Measurements from ENCODE around the gene SIVA1. TPM values are rescaled to one million over a fixed set of nuclear protein-coding genes. Genes with fewer than 3 reads are reported as not detected.

SIVA1 gene
- total RNA-seq, 2 donors from 2014 or later: 218 to 320 TPM

DNA sequence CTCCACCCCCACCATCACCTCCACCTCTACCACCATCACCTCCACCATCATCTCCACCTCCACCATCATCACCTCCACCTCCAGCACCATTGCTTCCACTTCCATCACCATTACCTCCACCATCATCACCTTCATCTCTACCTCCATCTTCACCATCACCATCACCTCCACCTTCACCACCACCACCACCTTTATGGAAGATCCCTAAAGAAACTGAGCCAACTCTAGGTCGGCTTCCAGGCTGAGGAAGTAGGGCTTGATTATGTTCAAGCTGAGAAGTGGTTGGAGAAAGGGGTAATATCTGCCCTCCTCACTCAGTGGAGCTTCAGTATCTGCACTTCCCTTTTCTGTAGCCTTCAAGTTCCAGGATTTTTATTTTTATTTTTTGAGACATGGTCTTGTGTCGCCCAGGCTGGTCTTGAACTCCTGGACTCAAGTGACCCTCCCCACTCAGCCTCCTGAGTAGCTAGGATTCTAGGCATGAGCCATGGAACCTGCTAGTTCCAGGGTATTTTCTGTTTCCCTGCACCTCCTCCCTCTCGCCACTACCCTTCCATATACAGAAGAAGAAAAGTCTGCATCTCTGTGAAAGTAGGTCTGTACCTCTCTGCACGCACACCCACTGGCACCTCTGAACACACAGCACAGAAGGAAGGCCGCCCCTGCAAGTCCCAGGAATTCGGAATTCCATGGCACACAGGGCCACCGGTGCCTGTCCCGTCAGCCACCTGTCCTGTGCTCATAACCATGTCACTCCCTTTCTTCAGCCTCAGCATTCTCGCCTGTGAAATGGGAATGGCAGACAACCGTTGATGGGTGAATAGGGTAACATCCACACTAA lies 53.9 kb downstream of the SIVA1 start:
- H3K9me3 ChIP-seq: no peaks in the 10 kb centered on the region
- peaks cover 1 to 21% of the 10 kb centered on the region in 2 donors for H3K4me1 ChIP-seq (ENCODE audit: control insufficient read depth in 1 of 2, low read depth in 2 of 2)
- no peak overlapping the region for H3K27ac ChIP-seq
- ATAC-seq (ENCODE audit: insufficient number of reproducible peaks, low FRiP score, low read depth): no peak
- no peak overlapping the region for H3K4me3 ChIP-seq
- TF ChIP-seq, protein P1, sequence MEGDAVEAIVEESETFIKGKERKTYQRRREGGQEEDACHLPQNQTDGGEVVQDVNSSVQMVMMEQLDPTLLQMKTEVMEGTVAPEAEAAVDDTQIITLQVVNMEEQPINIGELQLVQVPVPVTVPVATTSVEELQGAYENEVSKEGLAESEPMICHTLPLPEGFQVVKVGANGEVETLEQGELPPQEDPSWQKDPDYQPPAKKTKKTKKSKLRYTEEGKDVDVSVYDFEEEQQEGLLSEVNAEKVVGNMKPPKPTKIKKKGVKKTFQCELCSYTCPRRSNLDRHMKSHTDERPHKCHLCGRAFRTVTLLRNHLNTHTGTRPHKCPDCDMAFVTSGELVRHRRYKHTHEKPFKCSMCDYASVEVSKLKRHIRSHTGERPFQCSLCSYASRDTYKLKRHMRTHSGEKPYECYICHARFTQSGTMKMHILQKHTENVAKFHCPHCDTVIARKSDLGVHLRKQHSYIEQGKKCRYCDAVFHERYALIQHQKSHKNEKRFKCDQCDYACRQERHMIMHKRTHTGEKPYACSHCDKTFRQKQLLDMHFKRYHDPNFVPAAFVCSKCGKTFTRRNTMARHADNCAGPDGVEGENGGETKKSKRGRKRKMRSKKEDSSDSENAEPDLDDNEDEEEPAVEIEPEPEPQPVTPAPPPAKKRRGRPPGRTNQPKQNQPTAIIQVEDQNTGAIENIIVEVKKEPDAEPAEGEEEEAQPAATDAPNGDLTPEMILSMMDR (IDR thresholded peaks at IDR 0.05): no peak
- H3K36me3 ChIP-seq: no peaks in the 10 kb centered on the region
- DNase-seq (ENCODE audit: low spot score): no peak
- no peaks in the 10 kb centered on the region for H3K27me3 ChIP-seq (replicated peaks; ENCODE audit: insufficient read depth)

DNA sequence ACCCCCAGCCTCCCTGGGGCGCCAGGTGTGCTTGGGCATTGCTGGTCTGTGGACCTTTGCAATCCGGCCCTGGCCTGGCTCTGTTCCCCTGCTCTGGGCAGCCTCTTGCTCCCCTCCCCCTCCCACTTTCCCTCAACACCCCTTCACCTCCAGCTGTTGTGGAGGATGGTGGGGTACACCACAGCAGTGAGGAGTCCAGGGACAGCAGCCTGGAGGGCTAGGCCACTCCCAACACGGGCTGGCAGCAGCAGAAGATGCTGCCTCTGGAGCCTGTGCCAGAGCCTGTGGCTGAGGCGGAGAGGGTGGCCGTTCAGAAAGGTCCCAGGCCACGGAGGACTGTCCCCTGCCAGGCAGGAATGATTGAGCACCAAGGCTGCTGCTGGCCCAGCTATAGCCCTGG lies 55.5 kb downstream of the SIVA1 start:
- Histone ChIP-seq H3K27me3 (replicated peaks; ENCODE audit: insufficient read depth) (no peaks in the 10 kb centered on the region), H3K36me3 (no peaks in the 10 kb centered on the region), H3K9me3 (no peaks in the 10 kb centered on the region), H3K4me3 (no peak overlapping the region), H3K27ac (no peak overlapping the region), H3K4me1 (ENCODE audit: control insufficient read depth in 1 of 2, low read depth in 2 of 2) (peaks cover 0 to 13% of the 10 kb centered on the region in 2 donors)
- no peak for DNase-seq (ENCODE audit: low spot score)
- ATAC-seq (ENCODE audit: insufficient number of reproducible peaks, low FRiP score, low read depth): no peak
- TF ChIP-seq, protein P1 (IDR thresholded peaks at IDR 0.05): no peak

Other genes with a start within 250 kb of the SIVA1 start
- gene C14orf180, start 173.4 kb upstream of the SIVA1 start, total RNA-seq: 1 to 10 TPM; 1.1 to 5.1 TPM
- not detected for gene TMEM179, start 148.4 kb upstream of the SIVA1 start, total RNA-seq
- 100 to 1,000 TPM; 124 to 162 TPM for gene INF2, start 63.5 kb upstream of the SIVA1 start, total RNA-seq
- gene ADSS1, start 28.9 kb upstream of the SIVA1 start, total RNA-seq: 10 to 100 TPM; 30.8 to 87.3 TPM
- gene AKT1, start 42.6 kb downstream of the SIVA1 start, total RNA-seq: 100 to 1,000 TPM; 158 to 162 TPM
- gene ZBTB42, start 48.0 kb downstream of the SIVA1 start, total RNA-seq: 1 to 10 TPM; 3.2 to 4.4 TPM
- gene CEP170B, start 112.1 kb downstream of the SIVA1 start, total RNA-seq: 10 to 100 TPM; 35.2 to 38.2 TPM
- under 1 TPM in 1 of 2 donors, not detected in 1; 0.35 TPM for gene PLD4, start 171.7 kb downstream of the SIVA1 start, total RNA-seq
- gene AHNAK2, start 225.2 kb downstream of the SIVA1 start, total RNA-seq: 10 to 100 TPM; 22.6 to 47.8 TPM
- gene CLBA1, start 232.6 kb downstream of the SIVA1 start, total RNA-seq: 1 to 10 TPM; 3.1 to 4.6 TPM